IMR-90 (cell line): Measurements from ENCODE around the gene SLC44A2. TPM values are rescaled to one million over a fixed set of nuclear protein-coding genes. Genes with fewer than 3 reads are reported as not detected.

Experiments used
- BHLHE40 ChIP-seq: fragments of 150-350 bp; IDR thresholded peaks from 2 replicates; pipeline ENCODE4 v1.6.1; 2016; ENCODE audit warnings: mild to moderate bottlenecking, low read depth, low read length
- USF2 ChIP-seq: fragments of 150-350 bp; IDR thresholded peaks from 2 replicates; pipeline ENCODE4 v1.6.1; 2017; ENCODE audit warnings: mild to moderate bottlenecking, antibody characterized with exemption, low read length, low read depth
- polyA plus RNA-seq, 3 experiments: library from polyadenylated mRNA; depleted of rRNA; stranded (reverse); fragments of >200 nt; gene quantifications; 2 replicates each; pipeline ENCODE4 v1.2.3, GENCODE V29; 2012; ENCODE audit warnings: low replicate concordance in 1 of 3
- total RNA-seq: library from RNA; depleted of rRNA; stranded (reverse); fragments of >200 nt; gene quantifications from 2 replicates; pipeline ENCODE4 v1.2.3, GENCODE V29; 2012

The SLC44A2 gene
- total and polyA plus RNA-seq, 2 of the 4 experiments (the other 2 are of a cell fraction): 28.5 to 62.9 TPM

GRCh38 chr19:10653732-10654609 is 28.6 kb downstream of the SLC44A2 start, which contains the start of gene ILF3 (continued):
- peak; percentile 99 for TF ChIP-seq USF2
- peak; percentile 99 for TF ChIP-seq BHLHE40
